Lower leg skin (tissue), 3 donors: ENCODE measurements around the gene CCDC88C.

ENCODE experiments used
- CTCF ChIP-seq, 3 donors: fragments of 450-650 bp; IDR thresholded peaks; one replicate each; pipeline ENCODE4 v1.5.1; 2016; ENCODE audit warnings: antibody characterized with exemption in 3 of 3, mild to moderate bottlenecking in 3 of 3, moderate library complexity in 2 of 3
- POLR2A ChIP-seq, 2 donors: fragments of 450-650 bp; IDR thresholded peaks; one replicate each; pipeline ENCODE4 v1.6.1; 2016 to 2017; ENCODE audit warnings: antibody characterized with exemption in 2 of 2, mild to moderate bottlenecking in 1 of 2, moderate library complexity in 1 of 2

GRCh38 chr14:91295276-91295845 is 122.3 kb downstream of the CCDC88C start:
- TF ChIP-seq CTCF (IDR thresholded peaks at IDR 0.05), result no peak
- TF ChIP-seq POLR2A (IDR thresholded peaks at IDR 0.05), result no peak
